Cerebellar cortex (tissue), 1 donor: Measurements from ENCODE around the gene DBNL.

ENCODE experiments used
- DNase-seq: peaks from one replicate; pipeline ENCODE4 v3.0.0-alpha.2; 2015; ENCODE audit warnings: low spot score

DBNL gene

DNA sequence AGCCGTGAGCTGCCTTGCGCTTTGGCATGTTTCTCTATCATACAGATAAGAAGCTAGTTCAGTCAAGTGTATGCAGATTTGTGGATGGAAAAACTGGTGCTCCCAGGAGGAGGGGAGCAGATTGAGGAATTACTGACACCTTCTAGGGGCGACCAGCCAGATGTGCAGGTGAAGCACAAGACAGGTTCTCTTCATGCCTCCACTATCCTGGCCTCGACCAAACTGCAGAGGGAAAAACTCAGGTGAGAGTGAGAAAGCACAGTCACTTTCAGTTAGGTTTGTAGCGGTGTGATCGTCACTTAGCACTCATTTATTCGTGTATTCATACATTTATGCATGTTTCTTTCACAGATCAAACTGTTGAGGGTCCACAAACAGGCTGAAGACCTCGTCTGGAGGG is 600 bp upstream of the DBNL start:
- no peak for DNase-seq

DNA sequence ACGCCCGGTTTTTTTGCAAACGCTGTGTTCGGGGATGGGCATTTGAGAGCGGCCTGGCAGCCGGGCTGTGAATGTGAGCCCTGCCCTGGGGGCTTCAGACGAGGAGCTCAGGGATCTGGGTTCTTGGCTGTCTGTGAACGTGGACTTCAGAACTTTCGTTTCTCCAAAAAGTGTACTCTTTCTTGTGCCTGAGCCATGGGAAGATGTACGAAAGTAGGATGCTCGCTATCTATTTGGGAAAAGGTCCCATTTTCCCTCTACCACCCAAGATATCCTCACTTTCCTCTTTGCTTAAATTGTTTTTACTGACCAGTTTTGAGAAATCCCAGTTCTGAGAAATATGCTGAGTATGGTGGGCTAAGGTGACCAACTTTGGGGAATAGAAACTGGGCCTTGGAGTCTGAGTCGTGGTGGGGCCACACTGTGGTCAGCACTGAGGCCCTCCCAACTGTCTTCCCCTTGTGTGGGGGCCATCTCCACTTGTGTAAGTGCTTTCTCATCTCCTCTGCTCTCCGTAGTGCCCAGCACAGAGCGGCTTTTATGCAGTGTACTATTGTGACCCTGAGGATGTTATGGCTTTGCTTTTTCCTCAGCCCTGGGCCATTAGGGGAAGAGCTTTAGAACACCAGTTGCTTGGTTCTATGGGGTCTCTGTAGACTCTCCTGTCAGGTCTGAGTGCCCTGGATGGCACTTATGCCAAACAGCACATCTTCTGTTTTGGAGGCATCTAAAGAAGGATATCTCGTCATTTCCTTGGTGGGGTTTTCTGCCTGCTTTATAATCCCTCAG is 918 bp downstream of the DBNL start:
- DNase-seq, result no peak

DNA sequence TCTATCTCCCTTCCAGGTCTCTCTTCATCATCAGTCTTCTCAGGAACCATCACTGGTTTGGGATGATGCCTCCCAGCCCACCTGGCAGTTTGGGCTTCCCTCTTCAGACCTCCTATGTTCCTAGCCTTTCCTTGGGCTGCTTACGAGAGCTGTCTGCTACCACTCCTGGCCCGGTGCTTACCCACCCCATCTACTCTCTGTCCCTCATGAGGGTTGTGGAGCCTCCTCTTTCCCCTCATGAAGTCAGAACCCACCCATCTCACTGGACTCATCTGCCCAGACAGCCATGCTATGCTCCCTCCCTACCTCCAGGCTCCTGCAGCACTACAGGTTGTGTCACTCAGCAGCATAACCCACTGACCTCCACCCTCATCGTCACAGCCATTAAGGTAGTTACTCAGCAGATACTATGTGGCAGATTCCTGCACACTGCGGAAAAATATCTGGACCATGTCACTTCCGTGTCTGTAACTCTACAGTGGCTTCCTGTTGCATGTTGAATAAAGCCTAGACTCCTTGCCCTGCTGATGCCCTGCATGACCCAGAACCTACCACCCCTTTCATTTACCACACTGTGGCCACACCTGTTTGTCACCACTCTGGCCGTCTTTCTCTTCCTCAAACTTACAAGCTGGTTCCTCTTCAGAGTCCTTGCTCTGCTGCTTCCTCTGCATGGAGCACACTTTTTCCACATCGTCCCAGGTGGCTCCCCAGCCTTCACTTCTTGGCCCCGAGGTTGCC is 2.0 kb downstream of the DBNL start:
- no peak for DNase-seq

DNA sequence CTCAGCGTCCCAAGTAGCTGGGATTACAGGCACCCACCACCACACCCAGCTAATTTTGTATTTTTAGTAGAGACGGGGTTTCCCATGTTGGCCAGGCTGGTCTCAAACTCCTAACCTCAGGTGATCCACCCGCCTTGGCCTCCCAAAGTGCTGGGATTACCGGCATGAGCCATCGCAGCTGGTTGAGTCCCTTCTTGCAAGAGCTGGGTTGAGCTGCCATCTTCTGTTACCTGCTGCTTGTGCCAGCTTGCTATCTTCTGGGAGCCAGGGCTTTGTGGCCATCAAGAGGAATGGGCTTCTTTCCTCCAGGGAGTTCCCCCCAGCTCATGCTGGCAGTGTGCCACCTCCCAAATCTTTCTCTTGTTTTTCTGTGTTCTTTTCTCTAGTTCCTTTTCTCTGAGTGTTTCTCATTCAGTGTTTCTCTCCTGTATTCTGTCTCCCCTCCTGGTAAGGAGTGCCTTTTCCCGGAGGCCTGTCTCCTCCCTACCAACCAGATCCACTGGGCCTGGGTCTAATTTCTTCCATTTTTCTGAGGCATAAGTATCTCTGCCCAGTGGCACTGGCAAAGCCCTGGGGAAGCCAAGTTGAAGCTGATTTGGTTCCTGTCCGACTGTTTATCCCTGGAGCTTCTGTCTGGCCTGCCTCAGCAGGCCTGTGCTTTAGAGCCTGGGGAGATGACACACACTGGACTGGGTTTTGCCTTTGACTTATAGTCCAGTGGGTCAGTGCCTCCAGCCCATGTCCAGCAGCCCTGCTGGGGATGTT is 3.7 kb downstream of the DBNL start:
- DNase-seq, result no peak

DNA sequence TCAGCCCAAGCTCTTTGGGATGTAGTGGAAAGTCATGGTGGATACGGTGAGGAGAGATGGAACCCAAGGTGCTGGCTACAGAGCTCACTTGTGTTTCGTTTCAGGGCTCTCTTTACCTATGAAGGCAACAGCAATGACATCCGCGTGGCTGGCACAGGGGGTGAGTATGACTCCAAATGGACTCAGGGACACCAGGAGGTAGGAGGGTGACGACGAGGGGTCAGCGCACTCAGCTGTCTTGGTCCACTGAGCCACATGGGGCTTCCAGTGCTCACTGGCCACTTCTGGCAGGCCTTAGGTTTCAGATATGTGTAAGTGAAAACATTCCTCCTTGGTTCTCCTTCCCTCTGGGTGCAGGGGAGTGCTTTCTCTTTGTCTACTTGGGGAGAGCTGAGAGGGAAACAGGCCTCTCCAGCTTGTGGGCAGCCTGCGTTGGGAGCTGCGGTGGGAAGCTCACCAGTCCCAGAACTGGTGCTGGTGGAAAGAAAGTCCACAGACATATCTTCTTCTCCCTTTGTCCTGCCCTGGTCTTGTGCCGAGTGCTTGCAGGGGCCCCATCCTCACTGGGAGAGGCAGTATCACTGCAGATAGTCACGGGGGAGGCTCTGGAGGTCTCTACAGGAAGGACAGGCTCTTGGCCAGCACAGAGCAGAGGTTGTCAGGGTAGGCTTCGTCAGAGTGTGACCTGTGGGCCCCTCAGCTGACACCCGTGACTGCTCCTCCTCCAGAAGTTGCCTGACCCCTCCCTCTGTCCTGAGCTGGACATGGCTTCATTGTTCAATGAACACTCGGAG is 5.8 kb downstream of the DBNL start:
- DNase-seq, result no peak

DNA sequence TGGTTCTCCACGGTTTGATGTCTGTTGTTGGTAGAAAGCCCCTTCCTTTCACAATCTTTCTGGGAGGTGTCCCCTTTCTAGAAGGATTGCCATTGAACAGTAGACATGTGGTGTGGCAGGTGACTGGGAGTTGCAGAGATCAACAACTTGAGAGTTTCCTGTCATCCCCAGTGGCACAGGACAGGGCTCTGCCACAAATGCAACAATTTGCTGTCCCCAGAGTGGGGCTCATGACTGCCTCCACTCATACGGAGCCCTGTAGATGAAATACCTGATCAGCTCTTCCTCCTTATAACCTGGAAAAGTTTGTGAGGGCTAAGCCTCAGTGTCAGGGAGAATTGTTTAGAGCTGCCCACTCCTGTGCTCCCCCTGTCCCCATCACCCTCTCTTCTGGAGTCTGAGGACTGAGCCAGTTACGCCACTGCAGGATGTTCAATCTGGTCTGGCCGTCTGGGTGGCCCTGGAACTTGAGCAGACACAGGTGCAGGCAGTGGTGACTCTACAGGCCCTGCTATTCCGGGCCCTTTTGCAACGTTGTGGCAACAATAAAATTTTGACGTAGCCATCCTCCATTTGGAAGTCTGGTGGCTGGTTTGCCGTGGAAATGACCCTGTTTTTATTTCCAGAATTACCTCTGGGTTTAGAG is 6.5 kb downstream of the DBNL start:
- no peak for DNase-seq

DNA sequence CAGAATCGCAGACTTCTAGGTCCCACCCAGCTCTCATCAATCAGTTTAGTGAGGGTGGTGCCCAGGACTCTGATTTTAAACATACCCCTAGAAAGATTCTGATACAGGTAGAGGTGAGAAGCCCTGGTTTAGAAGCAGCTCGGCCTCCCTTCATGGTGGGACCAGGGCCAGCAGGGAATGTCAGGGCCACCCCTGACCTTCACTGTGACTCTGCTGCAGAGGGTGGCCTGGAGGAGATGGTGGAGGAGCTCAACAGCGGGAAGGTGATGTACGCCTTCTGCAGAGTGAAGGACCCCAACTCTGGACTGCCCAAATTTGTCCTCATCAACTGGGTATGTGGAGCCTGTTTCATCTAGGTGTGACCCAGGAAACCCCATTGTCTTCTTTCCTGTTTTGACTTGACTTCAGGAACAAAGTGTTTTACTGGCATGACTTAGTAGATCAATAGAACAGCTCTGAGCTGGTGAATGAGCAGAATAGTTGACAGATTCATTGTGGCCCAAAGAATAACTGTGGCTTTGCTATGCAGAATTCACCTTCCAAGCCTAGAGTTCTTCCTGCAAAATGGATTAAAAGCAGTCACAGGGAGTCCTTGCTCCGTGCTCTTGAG is 7.2 kb downstream of the DBNL start:
- no peak for DNase-seq

DNA sequence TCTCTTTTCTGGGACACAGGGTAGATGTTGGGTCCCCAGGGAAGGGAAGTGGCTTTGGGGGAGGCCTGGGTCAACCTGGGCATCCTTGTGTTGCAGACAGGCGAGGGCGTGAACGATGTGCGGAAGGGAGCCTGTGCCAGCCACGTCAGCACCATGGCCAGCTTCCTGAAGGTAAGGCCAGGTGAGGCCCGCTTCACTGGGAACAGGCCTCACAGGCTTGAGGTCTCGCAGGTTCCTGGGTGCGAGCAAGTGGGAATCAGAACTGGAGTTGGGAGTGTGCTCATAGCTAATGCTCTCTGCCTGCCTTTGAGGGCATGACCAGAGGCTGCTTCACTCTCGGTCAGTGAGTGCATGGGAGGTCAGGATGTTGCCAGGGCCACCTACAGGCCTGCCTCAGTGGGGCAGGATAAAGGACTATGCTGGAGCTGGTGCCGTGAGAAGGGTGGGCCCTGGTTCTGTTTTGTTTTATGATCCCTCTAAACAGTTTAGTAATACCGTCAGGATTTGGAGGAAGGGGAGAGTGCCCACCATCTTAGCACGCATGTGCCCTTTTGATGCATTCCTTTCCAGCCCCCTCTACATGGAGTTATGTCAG is 8.4 kb downstream of the DBNL start:
- DNase-seq, result no peak

DNA sequence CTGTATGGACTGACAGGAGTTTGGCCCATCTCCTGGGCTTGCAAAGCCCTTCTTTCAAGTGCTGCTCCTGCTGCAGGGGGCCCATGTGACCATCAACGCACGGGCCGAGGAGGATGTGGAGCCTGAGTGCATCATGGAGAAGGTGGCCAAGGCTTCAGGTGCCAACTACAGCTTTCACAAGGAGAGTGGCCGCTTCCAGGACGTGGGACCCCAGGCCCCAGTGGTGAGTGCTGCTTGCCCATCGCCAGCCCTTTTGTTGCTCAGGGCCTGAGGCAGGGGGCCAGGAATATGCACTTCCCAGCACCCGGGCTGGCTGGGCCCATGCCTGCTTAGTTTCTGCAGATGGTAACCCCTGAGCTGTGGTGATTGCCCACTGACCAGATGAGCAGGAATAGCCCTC is 12.2 kb downstream of the DBNL start:
- DNase-seq, result no peak

DNA sequence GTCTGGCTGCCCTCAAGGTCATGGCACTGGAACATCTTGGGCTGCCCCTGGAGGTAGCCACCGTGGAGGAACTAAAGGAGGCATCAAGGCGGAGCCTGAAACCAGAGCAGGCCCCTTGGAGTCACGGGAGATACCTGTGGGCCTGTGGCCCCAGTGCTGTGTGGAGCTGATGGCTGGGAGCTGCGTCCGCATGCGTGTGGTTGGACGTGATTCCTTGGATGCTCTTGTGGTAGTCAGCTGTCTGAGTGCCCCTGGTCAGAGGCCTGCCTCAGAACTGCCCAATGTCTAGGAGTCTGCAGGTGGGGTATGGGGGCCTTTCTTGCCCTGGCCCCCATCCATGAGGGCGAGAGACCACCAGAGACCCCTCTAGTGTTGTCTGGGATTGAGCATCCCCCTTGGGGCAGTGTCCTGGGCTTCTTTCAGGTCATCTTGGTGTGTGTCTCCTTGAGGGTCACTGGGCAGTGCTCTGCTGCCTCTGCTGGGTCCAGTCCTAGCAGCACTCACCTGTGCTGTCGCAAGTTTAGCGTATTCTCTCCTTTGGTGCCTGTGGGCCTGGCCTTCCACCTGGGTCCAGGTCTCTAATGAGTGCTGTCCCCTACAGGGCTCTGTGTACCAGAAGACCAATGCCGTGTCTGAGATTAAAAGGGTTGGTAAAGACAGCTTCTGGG is 12.8 kb downstream of the DBNL start:
- no peak for DNase-seq

DNA sequence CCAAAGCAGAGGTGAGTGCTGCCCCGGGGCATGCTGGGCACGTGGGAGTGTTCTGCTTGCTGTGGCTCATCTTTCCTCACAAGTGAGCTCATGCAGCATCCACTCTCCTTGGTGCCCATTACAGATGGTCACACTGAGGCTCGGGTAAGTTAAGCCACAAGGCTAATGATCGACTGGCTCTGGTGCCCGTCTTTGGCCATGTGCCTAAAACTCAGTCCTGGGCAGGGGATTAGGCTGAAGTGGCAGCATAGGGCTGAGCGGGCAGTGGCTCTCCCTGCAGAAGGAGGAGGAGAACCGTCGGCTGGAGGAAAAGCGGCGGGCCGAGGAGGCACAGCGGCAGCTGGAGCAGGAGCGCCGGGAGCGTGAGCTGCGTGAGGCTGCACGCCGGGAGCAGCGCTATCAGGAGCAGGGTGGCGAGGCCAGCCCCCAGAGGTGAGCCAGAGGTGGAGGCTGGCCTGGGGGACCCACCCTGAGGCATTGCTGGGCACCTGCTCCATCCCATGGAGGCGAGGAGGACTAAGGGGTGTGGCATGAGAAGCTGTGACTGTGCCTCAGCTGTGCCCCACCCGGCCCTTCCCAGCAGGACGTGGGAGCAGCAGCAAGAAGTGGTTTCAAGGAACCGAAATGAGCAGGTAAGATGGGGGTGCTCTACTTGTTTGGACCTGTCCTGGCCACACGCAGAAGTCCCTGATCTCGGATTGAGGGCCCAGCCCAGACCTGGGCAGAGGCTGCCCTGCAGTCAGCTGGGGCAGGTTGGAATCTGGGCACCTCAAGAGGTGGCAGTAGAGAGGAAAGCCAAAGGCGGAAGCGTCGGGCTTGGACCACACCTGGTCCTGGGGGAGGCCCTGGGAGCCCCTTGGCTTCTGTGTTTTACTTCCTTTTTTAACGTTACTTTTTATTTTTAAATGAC is 13.6 kb downstream of the DBNL start:
- no peak for DNase-seq

DNA sequence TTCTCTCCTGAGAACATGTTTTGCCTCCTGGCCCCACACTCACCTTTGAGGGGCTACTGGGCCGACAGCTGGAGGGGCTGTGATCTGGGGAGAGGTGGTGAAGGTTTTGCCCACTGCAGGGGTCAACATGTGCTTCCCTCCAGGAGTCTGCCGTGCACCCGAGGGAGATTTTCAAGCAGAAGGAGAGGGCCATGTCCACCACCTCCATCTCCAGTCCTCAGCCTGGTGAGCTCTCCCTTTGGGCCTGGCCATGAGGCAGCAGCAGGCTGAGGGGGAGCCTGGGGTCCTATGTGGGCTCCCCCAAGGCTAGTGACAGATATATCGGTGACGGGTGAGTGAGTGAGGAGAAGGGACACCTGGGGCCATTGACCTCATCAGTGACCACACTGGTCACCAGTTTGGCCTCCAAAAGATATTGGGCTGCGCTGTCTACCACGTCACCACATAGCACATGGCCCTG is 14.3 kb downstream of the DBNL start:
- no peak for DNase-seq

DNA sequence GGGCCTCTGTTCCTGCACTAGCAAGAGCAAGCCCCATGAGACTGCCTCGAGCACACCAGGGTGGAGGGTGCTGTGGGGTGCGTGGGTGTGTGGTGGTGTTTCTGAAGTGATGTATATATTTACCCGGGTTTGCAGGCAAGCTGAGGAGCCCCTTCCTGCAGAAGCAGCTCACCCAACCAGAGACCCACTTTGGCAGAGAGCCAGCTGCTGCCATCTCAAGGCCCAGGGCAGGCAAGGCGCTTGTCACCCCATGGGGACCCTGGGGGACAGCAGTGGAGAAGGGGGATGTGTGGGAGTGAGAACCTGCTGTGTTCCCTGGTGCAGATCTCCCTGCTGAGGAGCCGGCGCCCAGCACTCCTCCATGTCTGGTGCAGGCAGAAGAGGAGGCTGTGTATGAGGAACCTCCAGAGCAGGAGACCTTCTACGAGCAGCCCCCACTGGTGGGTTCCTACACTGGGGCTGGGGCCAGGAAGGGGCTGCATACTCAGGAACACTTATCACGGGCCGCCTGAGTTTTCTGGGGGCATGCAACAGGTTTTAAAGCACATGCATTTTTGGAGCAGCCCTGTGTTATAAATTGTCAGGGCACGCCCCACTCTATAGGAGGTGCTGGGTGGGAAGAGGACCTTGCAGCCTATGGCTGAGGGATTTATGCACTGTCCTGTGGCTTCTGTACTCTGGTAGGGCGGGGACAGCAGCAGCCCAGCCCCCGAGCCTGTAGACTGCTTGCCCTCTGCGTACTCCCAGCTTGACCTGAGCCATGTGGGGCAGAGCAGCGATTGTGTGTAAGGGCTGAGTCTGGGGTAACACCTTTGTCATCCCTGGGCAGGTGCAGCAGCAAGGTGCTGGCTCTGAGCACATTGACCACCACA is 15.0 kb downstream of the DBNL start:
- DNase-seq, result no peak

DNA sequence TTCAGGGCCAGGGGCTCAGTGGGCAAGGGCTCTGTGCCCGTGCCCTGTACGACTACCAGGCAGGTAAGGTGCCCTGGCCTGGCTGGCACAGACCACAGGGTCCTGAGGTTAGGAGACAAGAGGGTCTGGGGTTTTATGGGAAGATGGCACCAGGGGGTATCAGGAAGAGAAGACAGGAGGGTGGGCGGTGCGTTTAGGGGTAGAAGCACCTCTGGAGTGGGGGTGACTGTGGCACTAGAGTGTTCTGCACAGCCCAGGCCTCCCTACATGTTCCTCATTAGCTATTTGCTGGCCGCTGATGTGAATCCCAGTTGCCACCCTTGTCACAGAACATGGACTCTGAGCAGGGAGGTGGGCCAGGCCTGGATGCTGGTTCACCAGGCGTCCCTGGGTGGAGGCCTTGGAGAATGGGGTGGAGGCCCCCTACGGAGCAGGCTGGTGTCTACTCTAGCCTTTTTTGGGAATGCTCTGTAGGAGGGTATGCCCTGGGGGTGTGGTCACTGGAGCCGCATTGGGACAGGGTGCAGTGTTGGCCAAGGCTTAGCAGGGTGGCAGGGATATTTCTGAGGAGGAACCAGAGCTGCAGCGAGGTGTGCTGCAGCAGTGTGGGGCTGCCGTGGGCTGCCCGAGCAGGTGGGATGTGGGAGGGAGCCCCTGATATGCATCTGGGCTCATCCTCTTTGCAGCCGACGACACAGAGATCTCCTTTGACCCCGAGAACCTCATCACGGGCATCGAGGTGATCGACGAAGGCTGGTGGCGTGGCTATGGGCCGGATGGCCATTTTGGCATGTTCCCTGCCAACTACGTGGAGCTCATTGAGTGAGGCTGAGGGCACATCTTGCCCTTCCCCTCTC is 15.8 kb downstream of the DBNL start:
- DNase-seq, result no peak

DNA sequence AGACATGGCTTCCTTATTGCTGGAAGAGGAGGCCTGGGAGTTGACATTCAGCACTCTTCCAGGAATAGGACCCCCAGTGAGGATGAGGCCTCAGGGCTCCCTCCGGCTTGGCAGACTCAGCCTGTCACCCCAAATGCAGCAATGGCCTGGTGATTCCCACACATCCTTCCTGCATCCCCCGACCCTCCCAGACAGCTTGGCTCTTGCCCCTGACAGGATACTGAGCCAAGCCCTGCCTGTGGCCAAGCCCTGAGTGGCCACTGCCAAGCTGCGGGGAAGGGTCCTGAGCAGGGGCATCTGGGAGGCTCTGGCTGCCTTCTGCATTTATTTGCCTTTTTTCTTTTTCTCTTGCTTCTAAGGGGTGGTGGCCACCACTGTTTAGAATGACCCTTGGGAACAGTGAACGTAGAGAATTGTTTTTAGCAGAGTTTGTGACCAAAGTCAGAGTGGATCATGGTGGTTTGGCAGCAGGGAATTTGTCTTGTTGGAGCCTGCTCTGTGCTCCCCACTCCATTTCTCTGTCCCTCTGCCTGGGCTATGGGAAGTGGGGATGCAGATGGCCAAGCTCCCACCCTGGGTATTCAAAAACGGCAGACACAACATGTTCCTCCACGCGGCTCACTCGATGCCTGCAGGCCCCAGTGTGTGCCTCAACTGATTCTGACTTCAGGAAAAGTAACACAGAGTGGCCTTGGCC is 16.6 kb downstream of the DBNL start:
- DNase-seq, result no peak

DNA sequence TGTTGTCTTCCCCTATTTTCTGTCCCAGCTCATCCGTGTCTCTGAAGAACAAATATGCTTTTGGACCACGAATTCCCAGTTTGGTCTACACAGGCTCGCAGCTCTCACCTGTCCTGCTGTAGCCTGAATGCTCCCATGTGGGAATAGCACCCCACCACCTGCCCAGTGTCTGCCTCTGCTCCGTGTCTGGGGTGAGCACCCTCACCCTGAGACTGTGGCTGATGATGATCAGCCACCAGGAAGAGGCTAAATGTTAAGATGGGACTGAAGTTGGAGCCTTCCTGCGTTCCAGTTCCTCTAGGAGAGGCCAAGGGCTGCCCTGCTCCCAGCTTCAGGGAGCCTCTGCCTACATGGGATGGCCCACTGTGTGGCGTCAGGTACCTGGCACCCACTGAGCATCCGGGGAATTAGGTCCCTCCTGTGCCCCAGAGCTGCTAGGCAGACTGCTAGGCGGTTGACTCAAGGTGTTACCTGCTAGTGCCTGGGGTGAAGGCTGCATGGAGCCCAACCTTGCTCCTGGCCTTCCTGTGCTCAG is 17.2 kb downstream of the DBNL start:
- no peak for DNase-seq
